IMR-90 (cell line): Measurements from ENCODE around the gene ASXL3. TPM values are rescaled to one million over a fixed set of nuclear protein-coding genes. Genes with fewer than 3 reads are reported as not detected.

ENCODE experiments used
- ATAC-seq: fragments of 200-7000 bp; cut with Tn5 transposase; 2 replicates; pipeline ENCODE4 v1.9.1; 2020; ENCODE audit warnings: low read depth, mild to moderate bottlenecking, moderate library complexity
- BruUV-seq: library from RNA; stranded (reverse); fragments of 400-500 nt; replicated peaks from 2 replicates; lab custom pipeline; 2021; lab: Mats Ljungman, UMichigan
- CTCF ChIA-PET: fragments of 300-600 bp; formaldehyde crosslinking; extraction: SDS; loops from one replicate; lab custom pipeline; 2021; ENCODE audit warnings: antibody characterized with exemption; lab: Yijun Ruan, JAX
- POLR2A ChIA-PET: fragments of 300-600 bp; sonication (Branson Sonifier 250); formaldehyde crosslinking; loops from one replicate; lab custom pipeline; 2022; ENCODE audit warnings: antibody characterized with exemption; ENCODE audit not compliant: unreplicated experiment; lab: Charles Lee
- DNase-seq: peaks from one replicate; pipeline ENCODE4 v3.0.0; 2013
- H2AFZ ChIP-seq: replicated peaks from 2 replicates; pipeline ENCODE3; 2013; ENCODE audit warnings: low read length, mild to moderate bottlenecking; ENCODE audit not compliant: poor library complexity
- H2AK5ac ChIP-seq: 2 replicates; pipeline ENCODE4 v1.6.1; 2013; ENCODE audit warnings: low read depth, low read length, inconsistent platforms
- H2AK9ac ChIP-seq: replicated peaks from 2 replicates; pipeline ENCODE3; 2013; ENCODE audit warnings: mild to moderate bottlenecking, low read depth, low read length, moderate library complexity; ENCODE audit not compliant: poor library complexity
- H2BK120ac ChIP-seq: 2 replicates; pipeline ENCODE4 v1.6.1; 2013; ENCODE audit warnings: low read depth, low read length, inconsistent platforms
- H2BK15ac ChIP-seq: 3 replicates; pipeline ENCODE4 v1.6.1; 2013; ENCODE audit warnings: low read depth, low read length, inconsistent platforms
- H2BK20ac ChIP-seq: 2 replicates; pipeline ENCODE4 v1.6.1; 2013; ENCODE audit warnings: low read depth, mild to moderate bottlenecking, inconsistent platforms, low read length, moderate library complexity
- H2BK5ac ChIP-seq: 2 replicates; pipeline ENCODE4 v1.6.1; 2013; ENCODE audit warnings: mild to moderate bottlenecking, low read depth, low read length, inconsistent platforms; ENCODE audit not compliant: poor library complexity, severe bottlenecking
- H3K14ac ChIP-seq: replicated peaks from 2 replicates; pipeline ENCODE4 v1.6.1; 2013; ENCODE audit warnings: low read depth, low read length, inconsistent platforms
- H3K18ac ChIP-seq: 2 replicates; pipeline ENCODE4 v1.6.1; 2013; ENCODE audit warnings: low read depth, low read length, control low read depth
- H3K23ac ChIP-seq: 2 replicates; pipeline ENCODE4 v1.6.1; 2013; ENCODE audit warnings: low read depth, low read length, inconsistent platforms
- H3K27ac ChIP-seq: 2 replicates; pipeline ENCODE4 v1.5.1; 2013; ENCODE audit warnings: mild to moderate bottlenecking, control low read depth, low read length; ENCODE audit not compliant: insufficient read depth
- H3K27me3 ChIP-seq: 2 replicates; pipeline ENCODE4 v1.6.1; 2013; ENCODE audit warnings: low read length; ENCODE audit not compliant: control insufficient read depth, insufficient read depth
- H3K36me3 ChIP-seq: 2 replicates; pipeline ENCODE4 v1.6.1; 2013; ENCODE audit warnings: low read length, mixed read lengths; ENCODE audit not compliant: control insufficient read depth, insufficient read depth
- H3K4ac ChIP-seq: 2 replicates; pipeline ENCODE4 v1.6.1; 2013; ENCODE audit warnings: low read depth, low read length, inconsistent platforms
- H3K4me1 ChIP-seq: 2 replicates; pipeline ENCODE4 v1.6.1; 2013; ENCODE audit warnings: low read length, mixed read lengths; ENCODE audit not compliant: control insufficient read depth, insufficient read depth
- H3K4me2 ChIP-seq: 2 replicates; pipeline ENCODE4 v1.6.1; 2013; ENCODE audit warnings: low read depth, mild to moderate bottlenecking, control low read depth, low read length, moderate library complexity
- H3K4me3 ChIP-seq: 2 replicates; pipeline ENCODE4 v1.5.1; 2013; ENCODE audit warnings: low read depth, mild to moderate bottlenecking, control low read depth, low read length, moderate library complexity; ENCODE audit not compliant: insufficient read depth
- H3K56ac ChIP-seq: 2 replicates; pipeline ENCODE4 v1.6.1; 2013; ENCODE audit warnings: low read length, inconsistent platforms; ENCODE audit not compliant: insufficient read depth; ENCODE audit errors: extremely low read depth
- H3K79me1 ChIP-seq, 2 experiments: 2 replicates each; pipeline ENCODE4 v1.6.1; 2013; ENCODE audit warnings: low read length in 2 of 2, inconsistent platforms in 1 of 2, low read depth in 1 of 2
- H3K9ac ChIP-seq: 2 replicates; pipeline ENCODE4 v1.6.1; 2013; ENCODE audit warnings: low read depth, low read length, control low read depth
- H3K9me1 ChIP-seq: 2 replicates; pipeline ENCODE4 v1.6.1; 2013; ENCODE audit warnings: low read length, inconsistent platforms; ENCODE audit not compliant: insufficient read depth
- H3K9me3 ChIP-seq: 2 replicates; pipeline ENCODE4 v1.6.1; 2013; ENCODE audit warnings: low read length; ENCODE audit not compliant: control insufficient read depth, insufficient read depth
- H4K20me1 ChIP-seq: 2 replicates; pipeline ENCODE4 v1.6.1; 2013; ENCODE audit warnings: low read length, inconsistent platforms; ENCODE audit not compliant: insufficient read depth
- H4K5ac ChIP-seq: 2 replicates; pipeline ENCODE4 v1.6.1; 2013; ENCODE audit warnings: mild to moderate bottlenecking, low read depth, low read length, control low read depth
- H4K8ac ChIP-seq, 2 experiments: 2 replicates each; pipeline ENCODE4 v1.6.1; 2013; ENCODE audit warnings: low read depth in 2 of 2, low read length in 2 of 2, control low read depth in 1 of 2, inconsistent platforms in 1 of 2
- H4K91ac ChIP-seq: 2 replicates; pipeline ENCODE4 v1.6.1; 2013; ENCODE audit warnings: low read depth, low read length, inconsistent platforms; ENCODE audit not compliant: insufficient read depth
- BHLHE40 ChIP-seq: fragments of 150-350 bp; IDR thresholded peaks from 2 replicates; pipeline ENCODE4 v1.6.1; 2016; ENCODE audit warnings: mild to moderate bottlenecking, low read depth, low read length
- CEBPB ChIP-seq: IDR thresholded peaks from 2 replicates; pipeline ENCODE4 v1.6.1; 2012; ENCODE audit warnings: low read depth, low read length, improper control_type of control experiment
- CHD1 ChIP-seq: IDR thresholded peaks from 2 replicates; pipeline ENCODE4 v1.6.1; 2012; ENCODE audit warnings: low read depth, low read length, improper control_type of control experiment
- CTCF ChIP-seq: conservative IDR thresholded peaks from 2 replicates; pipeline ENCODE4 v1.5.1; 2012; ENCODE audit warnings: mild to moderate bottlenecking, low read depth, low read length, improper control_type of control experiment
- ELK1 ChIP-seq: fragments of 150-350 bp; IDR thresholded peaks from 2 replicates; pipeline ENCODE4 v1.6.1; 2016; ENCODE audit warnings: low read depth, mild to moderate bottlenecking, low read length, moderate library complexity, borderline replicate concordance
- FOS ChIP-seq: fragments of 150-350 bp; IDR thresholded peaks from 2 replicates; pipeline ENCODE4 v1.6.1; 2016; ENCODE audit warnings: low read depth, low read length
- NFE2L2 ChIP-seq: fragments of 150-350 bp; IDR thresholded peaks from 2 replicates; pipeline ENCODE4 v1.6.1; 2016; ENCODE audit warnings: low read depth, mild to moderate bottlenecking, low read length
- POLR2A ChIP-seq: IDR thresholded peaks from 2 replicates; pipeline ENCODE4 v1.6.1; 2012; ENCODE audit warnings: mild to moderate bottlenecking, low read depth, low read length
- RAD21 ChIP-seq: IDR thresholded peaks from 2 replicates; pipeline ENCODE4 v1.6.1; 2012; ENCODE audit warnings: low read length, improper control_type of control experiment
- RCOR1 ChIP-seq: IDR thresholded peaks from 2 replicates; pipeline ENCODE4 v1.6.1; 2012; ENCODE audit warnings: mild to moderate bottlenecking, low read length, improper control_type of control experiment; ENCODE audit not compliant: insufficient replicate concordance
- RFX5 ChIP-seq: IDR thresholded peaks from 2 replicates; pipeline ENCODE4 v1.8.0; 2012; ENCODE audit warnings: low read depth, mild to moderate bottlenecking, low read length, moderate library complexity
- SMC3 ChIP-seq: fragments of 150-350 bp; IDR thresholded peaks from 2 replicates; pipeline ENCODE4 v1.6.1; 2016; ENCODE audit warnings: low read depth, mild to moderate bottlenecking, antibody characterized with exemption, low read length, moderate library complexity
- USF2 ChIP-seq: fragments of 150-350 bp; IDR thresholded peaks from 2 replicates; pipeline ENCODE4 v1.6.1; 2017; ENCODE audit warnings: mild to moderate bottlenecking, antibody characterized with exemption, low read length, low read depth
- WGBS, 2 experiments: methylation state at CpG; one replicate each; pipeline versions ENCODE4 v1.1.5 to v1.1.7; 2013; ENCODE audit warnings: missing lambda C conversion rate in 2 of 2; ENCODE audit not compliant: insufficient read length in 1 of 2; ENCODE audit errors: extremely low coverage in 2 of 2; 5-methylcytosine and 5-hydroxymethylcytosine counted together
- dilution Hi-C: fragments of 300-500 bp; cut with HindIII; formaldehyde crosslinking; loops from one replicate; pipeline ENCODE4 v1.14.3; 2018; ENCODE audit warnings: low sequenced_read_pairs; ENCODE audit not compliant: unreplicated experiment
- in situ Hi-C: fragments of 300-500 bp; cut with MboI; formaldehyde crosslinking; loops from 3 replicates; pipeline ENCODE4 v1.14.3; 2019; ENCODE audit warnings: low sequenced_read_pairs, inconsistent platforms, mixed read lengths
- intact Hi-C: fragments of 100-400 bp; cut with micrococcal nuclease; formaldehyde crosslinking; loops from 2 replicates; pipeline ENCODE4 v1.10.0; 2022
- polyA plus RNA-seq, 3 experiments: library from polyadenylated mRNA; depleted of rRNA; stranded (reverse); fragments of >200 nt; gene quantifications; 2 replicates each; pipeline ENCODE4 v1.2.3, GENCODE V29; 2012; ENCODE audit warnings: low replicate concordance in 1 of 3
- total RNA-seq: library from RNA; depleted of rRNA; stranded (reverse); fragments of >200 nt; gene quantifications from 2 replicates; pipeline ENCODE4 v1.2.3, GENCODE V29; 2012

ASXL3 gene
- total and polyA plus RNA-seq, 2 of the 4 experiments (the other 2 are of a cell fraction): 0.03 to 0.54 TPM

- ATAC-seq (no peak), DNase-seq (no peak)
- Histone ChIP-seq H2BK120ac (no peak overlapping the region), H3K4ac (no peak overlapping the region), H2BK20ac (no peak overlapping the region), H3K36me3 (no peaks in the 10 kb centered on the region), H3K27me3 (no peaks in the 10 kb centered on the region), H2AK9ac (no peak overlapping the region), H2BK15ac (no peak overlapping the region), H2BK5ac (no peak overlapping the region), H4K20me1 (no peaks in the 10 kb centered on the region), H4K5ac (no peak overlapping the region), H3K27ac (no peak overlapping the region), H2AK5ac (no peak overlapping the region), H3K4me1 (no peaks in the 10 kb centered on the region), H3K9me1 (no peaks in the 10 kb centered on the region), H2AFZ (no peak overlapping the region), H3K79me1 (no peaks in the 10 kb centered on the region), H3K18ac (no peak overlapping the region), H4K91ac (no peak overlapping the region), H3K14ac (no peak overlapping the region), H3K9me3 (no peaks in the 10 kb centered on the region), H4K8ac (no peak overlapping the region), H3K56ac (no peak overlapping the region), H3K4me2 (no peak overlapping the region), H3K4me3 (no peak overlapping the region), H3K9ac (no peak overlapping the region), H3K23ac (no peak overlapping the region)
- dilution Hi-C loops: no loop called here
- ChIA-PET CTCF (no interaction called here), POLR2A (no interaction called here)
- in situ Hi-C loops: no loop called here
- no TSS peak for BruUV-seq
- intact Hi-C loops: no loop called here
- no peak for TF ChIP-seq RAD21
- TF ChIP-seq CTCF: no peak
- TF ChIP-seq RCOR1: no peak
- TF ChIP-seq NFE2L2: no peak
- no peak for TF ChIP-seq SMC3
- TF ChIP-seq CHD1: no peak
- no peak for TF ChIP-seq BHLHE40
- TF ChIP-seq CEBPB: no peak
- no peak for TF ChIP-seq FOS
- no peak for TF ChIP-seq ELK1
- TF ChIP-seq RFX5: no peak
- no peak for TF ChIP-seq USF2
- no peak for TF ChIP-seq POLR2A
- WGBS, 2 experiments: no CpG with 5 or more reads among the region's 1 CpG
These were observed 130.9 kb downstream of the ASXL3 start for GRCh38 chr18:33708876-33709275.
